Nephron (organoid): ENCODE measurements around the gene WNT2.

Source experiments
- H3K27ac Mint-ChIP-seq, 3 experiments: 2 replicates each; pipeline ENCODE4 v1.8.0; 2020; ENCODE audit warnings: mixed read lengths in 3 of 3, mild to moderate bottlenecking in 2 of 3, moderate library complexity in 1 of 3
- H3K27me3 Mint-ChIP-seq: 2 replicates; pipeline ENCODE4 v1.8.0; 2021; ENCODE audit warnings: low read depth, mild to moderate bottlenecking, moderate library complexity, mixed read lengths
- H3K36me3 Mint-ChIP-seq: 2 replicates; pipeline ENCODE4 v1.8.0; 2020; ENCODE audit warnings: low read depth, mixed read lengths
- H3K4me1 Mint-ChIP-seq: 2 replicates; pipeline ENCODE4 v1.8.0; 2020; ENCODE audit warnings: mixed read lengths
- H3K4me3 Mint-ChIP-seq, 3 experiments: 2 replicates each; pipeline ENCODE4 v1.8.0; 2020; ENCODE audit warnings: mild to moderate bottlenecking in 3 of 3, mixed read lengths in 3 of 3, moderate library complexity in 2 of 3
- H3K9me3 Mint-ChIP-seq: 2 replicates; pipeline ENCODE4 v1.8.0; 2020; ENCODE audit warnings: mixed read lengths
- CTCF ChIP-seq, 3 experiments: fragments of 200-600 bp; sonication (generic); IDR thresholded peaks; one replicate each; pipeline ENCODE4 v1.5.0; 2021; ENCODE audit warnings: antibody characterized with exemption in 3 of 3; ENCODE audit not compliant: unreplicated experiment in 3 of 3

The WNT2 gene

GRCh38 chr7:117283779-117284178 is 39.1 kb downstream of the WNT2 start:
- Mint-ChIP-seq H3K27me3 (peaks cover 6% of the 10 kb centered on the region), H3K27ac (no peak overlapping the region), H3K4me3 (no peak overlapping the region), H3K36me3 (no peaks in the 10 kb centered on the region), H3K4me1 (no peaks in the 10 kb centered on the region), H3K9me3 (no peaks in the 10 kb centered on the region)
- no peak for TF ChIP-seq CTCF (IDR thresholded peaks at IDR 0.05; ENCODE audit: unreplicated experiment in 3 of 3)

GRCh38 chr7:117283371-117283770 is 39.5 kb downstream of the WNT2 start:
- no peak overlapping the region for H3K27ac Mint-ChIP-seq
- no peak for TF ChIP-seq CTCF (IDR thresholded peaks at IDR 0.05; ENCODE audit: unreplicated experiment in 3 of 3)
- H3K4me1 Mint-ChIP-seq, result no peaks in the 10 kb centered on the region

GRCh38 chr7:117282239-117282812 is 40.5 kb downstream of the WNT2 start:
- H3K36me3 Mint-ChIP-seq, result no peaks in the 10 kb centered on the region

More at GRCh38 chr7:117283371-117283770, 39.5 kb downstream of the WNT2 start:
- Mint-ChIP-seq H3K36me3 (no peaks in the 10 kb centered on the region), H3K27me3 (peaks cover 6% of the 10 kb centered on the region), H3K4me3 (no peak overlapping the region), H3K9me3 (no peaks in the 10 kb centered on the region)

GRCh38 chr7:117281562-117281961 is 41.3 kb downstream of the WNT2 start:
- no peak for TF ChIP-seq CTCF (IDR thresholded peaks at IDR 0.05; ENCODE audit: unreplicated experiment in 3 of 3)
- no peak overlapping the region for H3K4me3 Mint-ChIP-seq
- no peaks in the 10 kb centered on the region for H3K9me3 Mint-ChIP-seq
- no peak overlapping the region for H3K27ac Mint-ChIP-seq
- H3K27me3 Mint-ChIP-seq, result peaks cover 6% of the 10 kb centered on the region
- H3K36me3 Mint-ChIP-seq, result no peaks in the 10 kb centered on the region
- H3K4me1 Mint-ChIP-seq, result no peaks in the 10 kb centered on the region

More at GRCh38 chr7:117282239-117282812, 40.5 kb downstream of the WNT2 start:
- Mint-ChIP-seq H3K4me1 (no peaks in the 10 kb centered on the region), H3K9me3 (no peaks in the 10 kb centered on the region), H3K27me3 (peaks cover 6% of the 10 kb centered on the region), H3K4me3 (no peak overlapping the region), H3K27ac (no peak overlapping the region)
- TF ChIP-seq CTCF (IDR thresholded peaks at IDR 0.05; ENCODE audit: unreplicated experiment in 3 of 3), result no peak

GRCh38 chr7:117279931-117280557 is 42.8 kb downstream of the WNT2 start:
- H3K36me3 Mint-ChIP-seq, result no peaks in the 10 kb centered on the region
- TF ChIP-seq CTCF (IDR thresholded peaks at IDR 0.05; ENCODE audit: unreplicated experiment in 3 of 3), result no peak
- H3K9me3 Mint-ChIP-seq, result no peaks in the 10 kb centered on the region
- H3K27me3 Mint-ChIP-seq, result peaks cover 6% of the 10 kb centered on the region
- H3K4me1 Mint-ChIP-seq, result no peaks in the 10 kb centered on the region
- no peak overlapping the region for H3K27ac Mint-ChIP-seq
- H3K4me3 Mint-ChIP-seq, result no peak overlapping the region

- H3K36me3 Mint-ChIP-seq, result no peaks in the 10 kb centered on the region
- H3K9me3 Mint-ChIP-seq, result no peaks in the 10 kb centered on the region
- TF ChIP-seq CTCF (IDR thresholded peaks at IDR 0.05; ENCODE audit: unreplicated experiment in 3 of 3), result no peak
- H3K4me1 Mint-ChIP-seq, result no peaks in the 10 kb centered on the region
- H3K27ac Mint-ChIP-seq, result no peak overlapping the region
- H3K27me3 Mint-ChIP-seq, result peaks cover 11% of the 10 kb centered on the region
- no peak overlapping the region for H3K4me3 Mint-ChIP-seq
Measured at GRCh38 chr7:117279203-117279602, 43.7 kb downstream of the WNT2 start.
